CD4-positive, alpha-beta T cell treated with Interleukin-4 for 4 hours (primary cell): Measurements from ENCODE around the gene TYRP1.

Experiments used
- DNase-seq: peaks from one replicate; pipeline ENCODE4 v3.0.0-alpha.2; 2020

TYRP1 gene

GRCh38 chr9:12737871-12738270, 44.7 kb downstream of the TYRP1 start:
- no peak for DNase-seq

GRCh38 chr9:12739014-12739652, 45.9 kb downstream of the TYRP1 start:
- no peak for DNase-seq

GRCh38 chr9:12740845-12741244, 47.7 kb downstream of the TYRP1 start:
- DNase-seq = no peak

GRCh38 chr9:12748016-12748415, 54.8 kb downstream of the TYRP1 start:
- DNase-seq = no peak

- no peak for DNase-seq
Observed at GRCh38 chr9:12748954-12749353, 55.8 kb downstream of the TYRP1 start.

- no peak for DNase-seq
Observed at GRCh38 chr9:12753931-12754330, 60.7 kb downstream of the TYRP1 start.

- DNase-seq = no peak
Observed at GRCh38 chr9:12759761-12760160, 66.6 kb downstream of the TYRP1 start.
